IMR-90 (cell line): ENCODE measurements around the gene ASPHD2.

ENCODE experiments used
- CEBPB ChIP-seq: IDR thresholded peaks from 2 replicates; pipeline ENCODE4 v1.6.1; 2012; ENCODE audit warnings: low read depth, low read length, improper control_type of control experiment
- CTCF ChIP-seq: conservative IDR thresholded peaks from 2 replicates; pipeline ENCODE4 v1.5.1; 2012; ENCODE audit warnings: mild to moderate bottlenecking, low read depth, low read length, improper control_type of control experiment
- ELK1 ChIP-seq: fragments of 150-350 bp; IDR thresholded peaks from 2 replicates; pipeline ENCODE4 v1.6.1; 2016; ENCODE audit warnings: low read depth, mild to moderate bottlenecking, low read length, moderate library complexity, borderline replicate concordance
- FOS ChIP-seq: fragments of 150-350 bp; IDR thresholded peaks from 2 replicates; pipeline ENCODE4 v1.6.1; 2016; ENCODE audit warnings: low read depth, low read length
- MAFK ChIP-seq: IDR thresholded peaks from 2 replicates; pipeline ENCODE4 v1.6.1; 2012; ENCODE audit warnings: low read depth, low read length, improper control_type of control experiment
- MAZ ChIP-seq: IDR thresholded peaks from 2 replicates; pipeline ENCODE4 v1.6.1; 2012; ENCODE audit warnings: low read depth, mild to moderate bottlenecking, low read length, improper control_type of control experiment, moderate library complexity, borderline replicate concordance
- MXI1 ChIP-seq: IDR thresholded peaks from 2 replicates; pipeline ENCODE4 v1.6.1; 2012; ENCODE audit warnings: low read depth, mild to moderate bottlenecking, low read length, moderate library complexity, borderline replicate concordance
- NFE2L2 ChIP-seq: fragments of 150-350 bp; IDR thresholded peaks from 2 replicates; pipeline ENCODE4 v1.6.1; 2016; ENCODE audit warnings: low read depth, mild to moderate bottlenecking, low read length
- POLR2A ChIP-seq: IDR thresholded peaks from 2 replicates; pipeline ENCODE4 v1.6.1; 2012; ENCODE audit warnings: mild to moderate bottlenecking, low read depth, low read length
- RAD21 ChIP-seq: IDR thresholded peaks from 2 replicates; pipeline ENCODE4 v1.6.1; 2012; ENCODE audit warnings: low read length, improper control_type of control experiment
- RFX5 ChIP-seq: IDR thresholded peaks from 2 replicates; pipeline ENCODE4 v1.8.0; 2012; ENCODE audit warnings: low read depth, mild to moderate bottlenecking, low read length, moderate library complexity
- SMC3 ChIP-seq: fragments of 150-350 bp; IDR thresholded peaks from 2 replicates; pipeline ENCODE4 v1.6.1; 2016; ENCODE audit warnings: low read depth, mild to moderate bottlenecking, antibody characterized with exemption, low read length, moderate library complexity

- TF ChIP-seq RFX5 (no peak), CTCF (no peak), RAD21 (no peak), POLR2A (no peak), ELK1 (no peak), MAZ (no peak), FOS (no peak), CEBPB (no peak), MXI1 (no peak), NFE2L2 (no peak), MAFK (no peak), SMC3 (no peak)
Observed at GRCh38 chr22:26464312-26464711, 35.3 kb downstream of the ASPHD2 start.
